ENCODE data around the gene AOPEP. TPM values are rescaled to one million over a fixed set of nuclear protein-coding genes. Genes with fewer than 3 reads are reported as not detected.

AOPEP gene
- total and polyA plus RNA-seq, 9 of the 15 experiments (the other 6 are each of a cell fraction or from before 2014, with no cell fraction given): 4.5 to 19.3 (median 13.5) TPM

DNA sequence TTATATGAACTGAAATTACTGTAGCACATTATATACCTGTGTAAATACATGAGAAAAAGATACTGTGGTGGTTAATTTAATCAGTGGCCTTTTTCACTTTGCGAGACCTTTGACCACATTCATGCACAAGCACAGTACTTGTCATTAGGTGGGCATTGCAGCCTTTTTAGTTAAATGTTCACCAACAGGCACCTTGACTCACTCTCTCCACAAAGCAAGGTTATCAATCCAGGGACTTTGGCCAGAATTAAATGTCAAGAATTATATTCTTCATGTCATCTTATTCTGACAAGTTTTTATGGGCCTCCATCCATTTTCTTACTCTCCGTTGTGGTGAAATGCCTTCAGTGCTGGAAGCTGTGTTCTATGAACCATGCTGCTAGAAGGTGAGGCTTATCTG, 72.2 kb downstream of the AOPEP start:
- Histone ChIP-seq H3K27me3 (ENCODE audit: control insufficient read depth in 2 of 2, insufficient read depth in 2 of 2, low read length in 2 of 2) (no peaks in the 10 kb centered on the region), H3K79me2 (ENCODE audit: control insufficient read depth, insufficient read depth, low read length) (no peaks in the 10 kb centered on the region), H3K9me1 (ENCODE audit: control insufficient read depth, insufficient read depth, low read length) (no peaks in the 10 kb centered on the region), H3K27ac (ENCODE audit: extremely low read depth, low read depth, low read length) (no peak overlapping the region), H3K9ac (ENCODE audit: insufficient read depth in 1 of 2, low read depth in 2 of 2, low read length in 2 of 2) (no peak overlapping the region), H3K4me3 (no peak overlapping the region), H2AFZ (ENCODE audit: low read depth, low read length) (no peak overlapping the region), H3K4me1 (replicated peaks in 1 of 2; ENCODE audit: control insufficient read depth in 2 of 2, insufficient read depth in 2 of 2, low read length in 2 of 2) (no peaks in the 10 kb centered on the region), H4K20me1 (replicated peaks; ENCODE audit: control insufficient read depth, insufficient read depth, low read length) (no peaks in the 10 kb centered on the region), H3K36me3 (ENCODE audit: control insufficient read depth, insufficient read depth, low read length) (no peaks in the 10 kb centered on the region; the same call in 2 of the 3 replicates), H3K9me3 (replicated peaks; ENCODE audit: control insufficient read depth, insufficient read depth, low read depth, low read length) (no peaks in the 10 kb centered on the region), H3K4me2 (ENCODE audit: insufficient read depth, low read length) (no peak overlapping the region)
- WGBS (ENCODE audit: insufficient coverage, low coverage, missing lambda C conversion rate): 73% methylated on average over 2 of the region's 2 CpGs
- POLR2A ChIA-PET: interaction anchor here (0.6 kb wide), 1 partner anchor 158 kb away, joined by 3 read pairs; no protein-coding TSS in a partner anchor
- FAIRE-seq: no peak
- in situ Hi-C loops (cut with MboI): no loop called here
- TF ChIP-seq FOXA1 (IDR thresholded peaks at IDR 0.05; ENCODE audit: borderline replicate concordance) (no peak), KDM2B (CRISPR knock-in tag; IDR thresholded peaks at IDR 0.05) (no peak), JUNB (CRISPR knock-in tag; conservative IDR thresholded peaks at IDR 0.05) (no peak), NR2F6 (CRISPR knock-in tag; IDR thresholded peaks at IDR 0.05) (no peak), KAT8 (IDR thresholded peaks at IDR 0.05; ENCODE audit: low read depth) (no peak), BRF1 (IDR thresholded peaks at IDR 0.05; ENCODE audit: borderline replicate concordance, extremely low read depth, insufficient read length) (no peak), FOXK2 (conservative IDR thresholded peaks at IDR 0.05 in 1 of 2, IDR thresholded peaks at IDR 0.05 in 1 of 2; ENCODE audit: low read depth in 2 of 2) (no peak), NR2C2 (CRISPR knock-in tag; IDR thresholded peaks at IDR 0.05) (no peak), NR2C2 (tag; IDR thresholded peaks at IDR 0.05) (no peak), ETS2 (tag; IDR thresholded peaks at IDR 0.05; ENCODE audit: borderline replicate concordance, poor library complexity, severe bottlenecking) (no peak), GABPB2 (CRISPR knock-in tag; conservative IDR thresholded peaks at IDR 0.05) (no peak)
- TF ChIP-seq, protein P1, sequence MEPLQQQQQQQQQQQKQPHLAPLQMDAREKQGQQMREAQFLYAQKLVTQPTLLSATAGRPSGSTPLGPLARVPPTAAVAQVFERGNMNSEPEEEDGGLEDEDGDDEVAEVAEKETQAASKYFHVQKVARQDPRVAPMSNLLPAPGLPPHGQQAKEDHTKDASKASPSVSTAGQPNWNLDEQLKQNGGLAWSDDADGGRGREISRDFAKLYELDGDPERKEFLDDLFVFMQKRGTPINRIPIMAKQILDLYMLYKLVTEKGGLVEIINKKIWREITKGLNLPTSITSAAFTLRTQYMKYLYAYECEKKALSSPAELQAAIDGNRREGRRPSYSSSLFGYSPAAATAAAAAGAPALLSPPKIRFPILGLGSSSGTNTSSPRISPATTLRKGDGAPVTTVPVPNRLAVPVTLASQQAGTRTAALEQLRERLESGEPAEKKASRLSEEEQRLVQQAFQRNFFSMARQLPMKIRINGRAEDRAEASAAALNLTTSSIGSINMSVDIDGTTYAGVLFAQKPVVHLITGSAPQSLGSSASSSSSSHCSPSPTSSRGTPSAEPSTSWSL (CRISPR knock-in tag; IDR thresholded peaks at IDR 0.05; ENCODE audit: borderline replicate concordance): no peak
- TF ChIP-seq, protein P2, sequence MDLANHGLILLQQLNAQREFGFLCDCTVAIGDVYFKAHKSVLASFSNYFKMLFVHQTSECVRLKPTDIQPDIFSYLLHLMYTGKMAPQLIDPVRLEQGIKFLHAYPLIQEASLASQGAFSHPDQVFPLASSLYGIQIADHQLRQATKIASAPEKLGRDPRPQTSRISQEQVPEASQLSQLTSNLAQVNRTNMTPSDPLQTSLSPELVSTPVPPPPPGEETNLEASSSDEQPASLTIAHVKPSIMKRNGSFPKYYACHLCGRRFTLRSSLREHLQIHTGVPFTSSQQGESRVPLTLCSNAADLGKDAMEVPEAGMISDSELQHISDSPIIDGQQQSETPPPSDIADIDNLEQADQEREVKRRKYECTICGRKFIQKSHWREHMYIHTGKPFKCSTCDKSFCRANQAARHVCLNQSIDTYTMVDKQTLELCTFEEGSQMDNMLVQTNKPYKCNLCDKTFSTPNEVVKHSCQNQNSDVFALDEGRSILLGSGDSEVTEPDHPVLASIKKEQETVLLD (IDR thresholded peaks at IDR 0.05): no peak
- no peak for ATAC-seq
- CTCF ChIA-PET (ENCODE audit: low intra/inter-chr PET ratio): no interaction called here
- no TSS peak for BruUV-seq (replicated peaks)
- intact Hi-C loops (cut with micrococcal nuclease): no loop called here
- no peak for DNase-seq (ENCODE audit: extremely low read depth in 1 of 4, low spot score in 3 of 4)

Measured in K562 (cell line).